K562 (cell line): Measurements from ENCODE around the gene CDCA3. TPM values are rescaled to one million over a fixed set of nuclear protein-coding genes. Genes with fewer than 3 reads are reported as not detected.

Experiments
- BMI1 ChIP-seq: fragments of 150-350 bp; IDR thresholded peaks from 2 replicates; pipeline ENCODE4 v1.6.1; 2014; ENCODE audit warnings: low read length
- ETV1 ChIP-seq: fragments of 450-650 bp; conservative IDR thresholded peaks from 2 replicates; pipeline ENCODE4 v1.6.1; 2016; ENCODE audit warnings: missing genetic modification characterization, control low read depth, low read depth, missing compliant biosample characterization
- HOXB6 ChIP-seq: fragments of 250-450 bp; sonication (Bioruptor Pico); IDR thresholded peaks from 2 replicates; pipeline ENCODE4 v1.5.1; 2022; ENCODE audit warnings: mild to moderate bottlenecking, borderline replicate concordance
- KAT8 ChIP-seq: fragments of 450-650 bp; IDR thresholded peaks from 2 replicates; pipeline ENCODE4 v1.6.1; 2016; ENCODE audit warnings: low read depth, mild to moderate bottlenecking
- KLF10 ChIP-seq: fragments of 250-450 bp; sonication (Bioruptor Pico); IDR thresholded peaks from 2 replicates; pipeline ENCODE4 v1.6.1; 2021; ENCODE audit warnings: matching md5 sums
- NR2C1 ChIP-seq, 2 experiments: fragments of 450-650 bp; IDR thresholded peaks; 2 replicates each; pipeline ENCODE4 v1.6.1; 2017; ENCODE audit warnings: mild to moderate bottlenecking in 2 of 2, antibody characterized with exemption in 1 of 2, inconsistent platforms in 1 of 2, missing compliant biosample characterization in 1 of 2, missing genetic modification characterization in 1 of 2
- NR2C2 ChIP-seq, 2 experiments: fragments of 200-800 bp in 1 of 2; sonication (Bioruptor generic) in 1 of 2; sonication (generic) in 1 of 2; formaldehyde crosslinking in 1 of 2; IDR thresholded peaks; 2 replicates each; pipeline versions ENCODE4 v1.6.1 to v1.8.0; 2016 to 2022; ENCODE audit warnings: mild to moderate bottlenecking in 1 of 2, missing compliant biosample characterization in 1 of 2, missing genetic modification characterization in 1 of 2, missing genetic modification reagents in 1 of 2
- SOX6 ChIP-seq: fragments of 450-650 bp; IDR thresholded peaks from 2 replicates; pipeline ENCODE4 v1.6.1; 2014; ENCODE audit warnings: mild to moderate bottlenecking
- ZKSCAN8 ChIP-seq: fragments of 200-800 bp; sonication (Bioruptor generic); IDR thresholded peaks from 2 replicates; pipeline ENCODE4 v1.6.1; 2016; ENCODE audit warnings: missing genetic modification characterization, missing compliant biosample characterization
- ZNF124 ChIP-seq: sonication (generic); formaldehyde crosslinking; IDR thresholded peaks from 2 replicates; pipeline ENCODE4 v1.8.1; 2022; ENCODE audit warnings: missing genetic modification reagents
- ZNF445 ChIP-seq: fragments of 250-450 bp; sonication (Bioruptor Pico); IDR thresholded peaks from 2 replicates; pipeline ENCODE4 v1.4.0; 2020; ENCODE audit warnings: low read depth, mild to moderate bottlenecking, moderate library complexity
- ZNF77 ChIP-seq: fragments of 250-450 bp; sonication (Bioruptor Pico); IDR thresholded peaks from 2 replicates; pipeline ENCODE4 v1.5.0; 2020
- ZNF830 ChIP-seq: fragments of 250-450 bp; sonication (Bioruptor Pico); IDR thresholded peaks from 2 replicates; pipeline ENCODE4 v1.5.0; 2021; ENCODE audit warnings: mild to moderate bottlenecking
- polyA plus RNA-seq, 8 experiments: library from polyadenylated mRNA; depleted of rRNA in 4 of 8; stranded (reverse) in 5 of 8; unstranded in 3 of 8; fragments of >200 nt; fragmentation: Nextera tagmentation in 2 of 8; fragmentation: Illumina TruSeq in 1 of 8; extraction: Ambion mirVana in 2 of 8; extraction: Trizol in 1 of 8; gene quantifications; 2 replicates each; pipeline versions ENCODE4 v1.2.1 to v1.2.3, GENCODE V29; 2011 to 2014; ENCODE audit warnings: inconsistent platforms in 1 of 8, missing spikeins in 1 of 8
- total RNA-seq, 7 experiments: library from RNA; depleted of rRNA in 6 of 7; stranded (reverse); fragments of >200 nt in 6 of 7; fragmentation: Illumina TruSeq in 2 of 7; extraction: Trizol in 2 of 7; gene quantifications; 2 replicates each; pipeline versions ENCODE4 v1.2.1 to v1.2.3, GENCODE V29; 2011 to 2021; ENCODE audit warnings: low replicate concordance in 1 of 7
- TF ChIP-seq, protein P1 (sequence below), 2 experiments: fragments of 450-650 bp in 1 of 2; sonication (generic) in 1 of 2; formaldehyde crosslinking in 1 of 2; IDR thresholded peaks; 2 replicates each; pipeline versions ENCODE4 v1.7.1 to v1.9.0; 2016 to 2022; ENCODE audit warnings: inconsistent platforms in 1 of 2, mild to moderate bottlenecking in 1 of 2, missing genetic modification reagents in 1 of 2
- TF ChIP-seq, protein P2 (sequence below): fragments of 250-450 bp; sonication (Bioruptor Pico); IDR thresholded peaks from 2 replicates; pipeline ENCODE4 v1.8.0; 2021; ENCODE audit warnings: borderline replicate concordance, mild to moderate bottlenecking, moderate library complexity; ENCODE audit not compliant: poor library complexity, severe bottlenecking
- TF ChIP-seq, protein P3 (sequence below): IDR thresholded peaks from 2 replicates; pipeline ENCODE4 v1.6.1; 2016; ENCODE audit warnings: missing genetic modification characterization, missing compliant biosample characterization

The CDCA3 gene
- total and polyA plus RNA-seq, 9 of the 15 experiments (the other 6 are each of a cell fraction or from before 2014, with no cell fraction given) = 24.2 to 80.8 (median 55.1) TPM

DNA sequence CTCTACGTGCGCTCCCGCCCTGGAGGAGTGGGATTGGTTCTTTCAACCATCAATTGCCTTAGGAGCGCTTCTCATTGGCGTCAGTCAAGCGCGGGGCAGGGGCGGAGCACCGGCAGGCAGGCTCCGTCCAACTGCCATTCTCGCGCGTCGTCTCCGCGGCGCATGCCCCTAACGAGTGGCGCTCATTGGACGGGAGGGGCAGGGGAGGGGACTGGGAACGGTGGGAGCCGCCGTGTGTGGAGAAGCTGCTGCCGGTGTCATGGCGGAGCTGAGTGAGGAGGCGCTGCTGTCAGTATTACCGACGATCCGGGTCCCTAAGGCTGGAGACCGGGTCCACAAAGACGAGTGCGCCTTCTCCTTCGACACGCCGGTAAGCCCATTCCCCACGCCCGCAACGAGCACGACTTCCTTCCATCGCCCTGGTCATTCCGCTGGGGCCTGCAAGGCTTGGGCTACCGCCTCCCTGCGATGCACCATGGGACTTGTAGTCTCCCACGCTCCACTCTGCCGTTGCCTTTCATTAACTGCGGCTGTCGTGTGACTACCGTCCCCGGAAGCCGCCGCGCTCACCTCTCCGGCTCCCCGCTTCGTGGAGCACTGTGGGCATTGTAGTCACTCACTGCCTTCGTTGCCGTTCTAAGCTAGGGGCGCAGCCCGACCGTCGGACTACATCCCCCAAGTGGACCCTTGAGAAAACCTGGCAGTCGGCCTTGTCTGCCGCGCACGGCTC, 1.0 kb upstream of the CDCA3 start, which contains the start of gene USP5 (continued):
- TF ChIP-seq, protein P1, sequence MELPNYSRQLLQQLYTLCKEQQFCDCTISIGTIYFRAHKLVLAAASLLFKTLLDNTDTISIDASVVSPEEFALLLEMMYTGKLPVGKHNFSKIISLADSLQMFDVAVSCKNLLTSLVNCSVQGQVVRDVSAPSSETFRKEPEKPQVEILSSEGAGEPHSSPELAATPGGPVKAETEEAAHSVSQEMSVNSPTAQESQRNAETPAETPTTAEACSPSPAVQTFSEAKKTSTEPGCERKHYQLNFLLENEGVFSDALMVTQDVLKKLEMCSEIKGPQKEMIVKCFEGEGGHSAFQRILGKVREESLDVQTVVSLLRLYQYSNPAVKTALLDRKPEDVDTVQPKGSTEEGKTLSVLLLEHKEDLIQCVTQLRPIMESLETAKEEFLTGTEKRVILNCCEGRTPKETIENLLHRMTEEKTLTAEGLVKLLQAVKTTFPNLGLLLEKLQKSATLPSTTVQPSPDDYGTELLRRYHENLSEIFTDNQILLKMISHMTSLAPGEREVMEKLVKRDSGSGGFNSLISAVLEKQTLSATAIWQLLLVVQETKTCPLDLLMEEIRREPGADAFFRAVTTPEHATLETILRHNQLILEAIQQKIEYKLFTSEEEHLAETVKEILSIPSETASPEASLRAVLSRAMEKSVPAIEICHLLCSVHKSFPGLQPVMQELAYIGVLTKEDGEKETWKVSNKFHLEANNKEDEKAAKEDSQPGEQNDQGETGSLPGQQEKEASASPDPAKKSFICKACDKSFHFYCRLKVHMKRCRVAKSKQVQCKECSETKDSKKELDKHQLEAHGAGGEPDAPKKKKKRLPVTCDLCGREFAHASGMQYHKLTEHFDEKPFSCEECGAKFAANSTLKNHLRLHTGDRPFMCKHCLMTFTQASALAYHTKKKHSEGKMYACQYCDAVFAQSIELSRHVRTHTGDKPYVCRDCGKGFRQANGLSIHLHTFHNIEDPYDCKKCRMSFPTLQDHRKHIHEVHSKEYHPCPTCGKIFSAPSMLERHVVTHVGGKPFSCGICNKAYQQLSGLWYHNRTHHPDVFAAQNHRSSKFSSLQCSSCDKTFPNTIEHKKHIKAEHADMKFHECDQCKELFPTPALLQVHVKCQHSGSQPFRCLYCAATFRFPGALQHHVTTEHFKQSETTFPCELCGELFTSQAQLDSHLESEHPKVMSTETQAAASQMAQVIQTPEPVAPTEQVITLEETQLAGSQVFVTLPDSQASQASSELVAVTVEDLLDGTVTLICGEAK (IDR thresholded peaks at IDR 0.05) = peak; percentile 93
- TF ChIP-seq, protein P1 (CRISPR knock-in tag; IDR thresholded peaks at IDR 0.05) = no peak
- no peak for TF ChIP-seq KAT8
- peak; percentile 56; the same call in 1 of the 2 replicates for TF ChIP-seq ETV1
- no peak for TF ChIP-seq KLF10 (CRISPR knock-in tag)
- TF ChIP-seq NR2C1 (IDR thresholded peaks at IDR 0.05) = peak; percentile 96
- peak; percentile 98 for TF ChIP-seq NR2C1 (tag; IDR thresholded peaks at IDR 0.05)
- 0 out of 2 replicates have a peak, but pooled peaks have one; percentile 62 for TF ChIP-seq ZNF445
- TF ChIP-seq, protein P2, sequence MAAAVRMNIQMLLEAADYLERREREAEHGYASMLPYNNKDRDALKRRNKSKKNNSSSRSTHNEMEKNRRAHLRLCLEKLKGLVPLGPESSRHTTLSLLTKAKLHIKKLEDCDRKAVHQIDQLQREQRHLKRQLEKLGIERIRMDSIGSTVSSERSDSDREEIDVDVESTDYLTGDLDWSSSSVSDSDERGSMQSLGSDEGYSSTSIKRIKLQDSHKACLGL (CRISPR knock-in tag) = peak; percentile 15
- no peak for TF ChIP-seq ZNF124 (CRISPR knock-in tag)
- no peak for TF ChIP-seq ZNF830 (CRISPR knock-in tag)
- no peak for TF ChIP-seq BMI1
- no peak for TF ChIP-seq ZNF77
- no peak for TF ChIP-seq HOXB6 (CRISPR knock-in tag)
- TF ChIP-seq ZKSCAN8 = no peak
- TF ChIP-seq, protein P3, sequence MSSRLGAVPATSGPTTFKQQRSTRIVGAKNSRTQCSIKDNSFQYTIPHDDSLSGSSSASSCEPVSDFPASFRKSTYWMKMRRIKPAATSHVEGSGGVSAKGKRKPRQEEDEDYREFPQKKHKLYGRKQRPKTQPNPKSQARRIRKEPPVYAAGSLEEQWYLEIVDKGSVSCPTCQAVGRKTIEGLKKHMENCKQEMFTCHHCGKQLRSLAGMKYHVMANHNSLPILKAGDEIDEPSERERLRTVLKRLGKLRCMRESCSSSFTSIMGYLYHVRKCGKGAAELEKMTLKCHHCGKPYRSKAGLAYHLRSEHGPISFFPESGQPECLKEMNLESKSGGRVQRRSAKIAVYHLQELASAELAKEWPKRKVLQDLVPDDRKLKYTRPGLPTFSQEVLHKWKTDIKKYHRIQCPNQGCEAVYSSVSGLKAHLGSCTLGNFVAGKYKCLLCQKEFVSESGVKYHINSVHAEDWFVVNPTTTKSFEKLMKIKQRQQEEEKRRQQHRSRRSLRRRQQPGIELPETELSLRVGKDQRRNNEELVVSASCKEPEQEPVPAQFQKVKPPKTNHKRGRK (tag) = no peak
- TF ChIP-seq NR2C2 (CRISPR knock-in tag; IDR thresholded peaks at IDR 0.05) = peak; percentile 91
- TF ChIP-seq NR2C2 (tag; IDR thresholded peaks at IDR 0.05) = peak; percentile 99
- no peak for TF ChIP-seq SOX6
